OCI-LY1 (cell line): ENCODE measurements around the gene UPF2.

Source experiments
- H2AFZ ChIP-seq: fragments of 200-600 bp; sonication (generic), shearing (Covaris generic); 2 replicates; pipeline ENCODE4 v1.6.0; 2014; ENCODE audit warnings: antibody characterized with exemption, mild to moderate bottlenecking, low read length
- H3F3A ChIP-seq: fragments of 200-600 bp; sonication (generic), shearing (Covaris generic); 2 replicates; pipeline ENCODE4 v1.6.0; 2014; ENCODE audit warnings: mild to moderate bottlenecking, antibody characterized with exemption, low read length, moderate library complexity; ENCODE audit not compliant: insufficient read depth
- H3K27ac ChIP-seq: fragments of 200-600 bp; sonication (generic); 2 replicates; pipeline ENCODE4 v1.5.1; 2014; ENCODE audit warnings: low read length, mixed run types, mild to moderate bottlenecking, low read depth; ENCODE audit not compliant: poor library complexity, severe bottlenecking
- H3K27me3 ChIP-seq: fragments of 200-600 bp; sonication (generic); 2 replicates; pipeline ENCODE4 v1.6.0; 2014; ENCODE audit warnings: antibody characterized with exemption, mild to moderate bottlenecking, low read length, moderate library complexity; ENCODE audit not compliant: insufficient read depth
- H3K36me3 ChIP-seq: fragments of 200-600 bp; sonication (generic); 2 replicates; pipeline ENCODE4 v1.6.1; 2014; ENCODE audit warnings: mild to moderate bottlenecking, antibody characterized with exemption, low read length, moderate library complexity, mixed read lengths; ENCODE audit not compliant: insufficient read depth
- H3K4me1 ChIP-seq: fragments of 200-600 bp; sonication (generic); 2 replicates; pipeline ENCODE4 v1.5.1; 2014; ENCODE audit warnings: mild to moderate bottlenecking, low read length, moderate library complexity; ENCODE audit not compliant: insufficient read depth, severe bottlenecking
- H3K4me2 ChIP-seq: fragments of 200-600 bp; sonication (generic), shearing (Covaris generic); 2 replicates; pipeline ENCODE4 v1.6.1; 2014; ENCODE audit warnings: low read length
- H3K4me3 ChIP-seq: fragments of 200-600 bp; sonication (generic); 2 replicates; pipeline ENCODE4 v1.5.1; 2014; ENCODE audit warnings: low read length, low read depth, mild to moderate bottlenecking, mixed read lengths; ENCODE audit not compliant: poor library complexity, severe bottlenecking
- H3K79me2 ChIP-seq: fragments of 200-600 bp; shearing (Covaris generic); 2 replicates; pipeline ENCODE4 v1.6.1; 2016; ENCODE audit warnings: mixed run types, low read length, mixed read lengths; ENCODE audit not compliant: insufficient read depth
- H3K9ac ChIP-seq: fragments of 200-600 bp; sonication (generic), shearing (Covaris generic); 2 replicates; pipeline ENCODE4 v1.6.1; 2014; ENCODE audit warnings: mild to moderate bottlenecking, low read length, mixed read lengths
- H3K9me2 ChIP-seq: fragments of 200-600 bp; sonication (generic), shearing (Covaris generic); 2 replicates; pipeline ENCODE4 v1.6.1; 2014; ENCODE audit warnings: low read depth, mild to moderate bottlenecking, low read length, mixed read lengths
- H3K9me3 ChIP-seq: fragments of 200-600 bp; shearing (Covaris generic); 2 replicates; pipeline ENCODE4 v1.6.1; 2014; ENCODE audit warnings: low read length, mixed read lengths
- H4K20me1 ChIP-seq: fragments of 200-600 bp; sonication (generic), shearing (Covaris generic); 2 replicates; pipeline ENCODE4 v1.6.0; 2016; ENCODE audit warnings: mild to moderate bottlenecking, low read length; ENCODE audit not compliant: insufficient read depth
- EZH2 ChIP-seq: fragments of 200-600 bp; sonication (generic), shearing (Covaris generic); IDR thresholded peaks from 2 replicates; pipeline ENCODE4 v1.8.0; 2017; ENCODE audit warnings: borderline replicate concordance, mixed run types, mild to moderate bottlenecking, antibody characterized with exemption, low read length, moderate library complexity, mixed read lengths
- TF ChIP-seq, protein P1 (sequence below): fragments of 200-600 bp; sonication (generic), shearing (Covaris generic); IDR thresholded peaks from 2 replicates; pipeline ENCODE4 v1.5.1; 2017; ENCODE audit warnings: mild to moderate bottlenecking, antibody characterized with exemption, low read length, moderate library complexity, mixed read lengths

UPF2 gene

DNA sequence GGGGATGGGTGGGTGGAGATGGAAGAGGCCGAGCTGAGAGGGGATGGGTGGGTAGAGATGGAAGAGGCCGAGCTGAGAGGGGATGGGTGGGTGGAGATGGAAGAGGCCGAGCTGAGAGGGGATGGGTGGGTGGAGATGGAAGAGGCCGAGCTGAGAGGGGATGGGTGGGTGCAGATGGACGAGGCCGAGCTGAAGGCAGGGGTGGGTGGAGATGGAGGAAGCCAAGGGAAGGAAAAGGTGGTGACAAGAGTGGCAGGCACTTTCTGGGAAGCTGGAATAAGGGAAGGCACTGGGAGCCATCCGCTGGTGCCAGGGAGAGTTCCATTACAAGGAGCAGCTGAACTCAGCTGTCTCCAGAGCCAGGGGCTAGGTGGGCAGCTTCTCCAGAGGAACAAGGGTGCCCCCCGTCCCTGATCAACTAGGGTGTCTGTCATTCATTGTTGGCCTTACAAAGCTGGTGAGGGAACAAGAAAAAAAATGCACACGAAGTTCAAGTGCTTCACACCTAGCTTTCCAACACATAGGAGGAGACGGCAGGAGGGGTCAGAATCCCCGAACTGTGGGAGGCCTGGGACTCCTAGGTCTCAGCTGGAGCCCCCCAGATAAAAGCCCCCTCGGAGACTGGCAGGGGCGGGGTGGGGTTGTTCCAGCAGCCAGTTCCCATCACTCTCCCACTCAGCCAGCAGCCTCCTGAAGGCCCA, 157.0 kb downstream of the UPF2 start:
- H4K20me1 ChIP-seq: no peaks in the 10 kb centered on the region
- no peak overlapping the region for H3K9ac ChIP-seq

DNA sequence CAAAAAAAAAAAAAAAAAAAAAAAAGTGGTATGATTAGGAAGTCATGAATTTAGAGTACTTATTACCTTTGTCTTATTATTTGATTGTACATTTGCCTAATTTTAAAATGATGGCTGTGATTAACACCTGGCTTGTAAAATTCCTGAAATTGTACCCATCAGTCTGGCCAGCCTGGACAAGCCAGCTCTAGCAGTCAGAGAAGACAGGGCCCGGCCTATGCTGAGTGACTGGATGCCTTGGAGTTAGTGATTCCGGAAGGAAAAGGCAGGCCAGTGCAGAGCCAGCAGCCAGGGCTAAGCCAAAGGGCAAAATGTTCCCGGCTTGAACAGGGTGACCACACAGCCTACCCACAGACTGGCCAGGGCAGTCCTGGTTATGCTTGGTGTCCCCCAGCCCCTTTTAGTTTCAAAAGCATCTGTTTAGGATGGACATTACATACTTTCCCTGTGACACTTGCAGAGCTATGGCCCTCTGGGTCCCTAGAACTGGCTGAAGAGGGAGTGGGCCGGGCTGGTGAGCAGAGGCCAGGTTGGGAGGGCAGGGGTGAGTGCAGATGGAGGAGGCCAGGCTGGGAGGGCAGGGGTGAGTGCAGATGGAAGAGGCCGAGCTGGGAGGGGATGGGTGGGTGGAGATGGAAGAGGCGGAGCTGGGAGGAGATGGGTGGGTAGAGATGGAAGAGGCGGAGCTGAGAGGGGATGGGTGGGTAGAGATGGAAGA, 157.7 kb downstream of the UPF2 start:
- H3K79me2 ChIP-seq: no peaks in the 10 kb centered on the region
- no peaks in the 10 kb centered on the region for H3K27me3 ChIP-seq
- no peaks in the 10 kb centered on the region for H3K36me3 ChIP-seq
- no peak overlapping the region for H2AFZ ChIP-seq
- no peaks in the 10 kb centered on the region for H3F3A ChIP-seq
- no peak overlapping the region for H3K27ac ChIP-seq
- no peaks in the 10 kb centered on the region for H3K9me3 ChIP-seq
- no peak for TF ChIP-seq EZH2
- TF ChIP-seq, protein P1, sequence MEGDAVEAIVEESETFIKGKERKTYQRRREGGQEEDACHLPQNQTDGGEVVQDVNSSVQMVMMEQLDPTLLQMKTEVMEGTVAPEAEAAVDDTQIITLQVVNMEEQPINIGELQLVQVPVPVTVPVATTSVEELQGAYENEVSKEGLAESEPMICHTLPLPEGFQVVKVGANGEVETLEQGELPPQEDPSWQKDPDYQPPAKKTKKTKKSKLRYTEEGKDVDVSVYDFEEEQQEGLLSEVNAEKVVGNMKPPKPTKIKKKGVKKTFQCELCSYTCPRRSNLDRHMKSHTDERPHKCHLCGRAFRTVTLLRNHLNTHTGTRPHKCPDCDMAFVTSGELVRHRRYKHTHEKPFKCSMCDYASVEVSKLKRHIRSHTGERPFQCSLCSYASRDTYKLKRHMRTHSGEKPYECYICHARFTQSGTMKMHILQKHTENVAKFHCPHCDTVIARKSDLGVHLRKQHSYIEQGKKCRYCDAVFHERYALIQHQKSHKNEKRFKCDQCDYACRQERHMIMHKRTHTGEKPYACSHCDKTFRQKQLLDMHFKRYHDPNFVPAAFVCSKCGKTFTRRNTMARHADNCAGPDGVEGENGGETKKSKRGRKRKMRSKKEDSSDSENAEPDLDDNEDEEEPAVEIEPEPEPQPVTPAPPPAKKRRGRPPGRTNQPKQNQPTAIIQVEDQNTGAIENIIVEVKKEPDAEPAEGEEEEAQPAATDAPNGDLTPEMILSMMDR: no peak
- no peaks in the 10 kb centered on the region for H3K9me2 ChIP-seq
- no peaks in the 10 kb centered on the region for H3K4me1 ChIP-seq
- H3K4me3 ChIP-seq: no peak overlapping the region
- no peak overlapping the region for H3K9ac ChIP-seq
- H4K20me1 ChIP-seq: no peaks in the 10 kb centered on the region
- no peak overlapping the region for H3K4me2 ChIP-seq

More for the DNA sequence above, 157.0 kb downstream of the UPF2 start:
- H3K4me1 ChIP-seq: no peaks in the 10 kb centered on the region
- no peaks in the 10 kb centered on the region for H3K36me3 ChIP-seq
- no peak overlapping the region for H3K4me2 ChIP-seq
- no peak overlapping the region for H3K27ac ChIP-seq
- H3K9me3 ChIP-seq: no peaks in the 10 kb centered on the region
- no peak for TF ChIP-seq EZH2
- TF ChIP-seq, protein P1: no peak
- no peak overlapping the region for H2AFZ ChIP-seq
- H3F3A ChIP-seq: no peaks in the 10 kb centered on the region
- H3K27me3 ChIP-seq: no peaks in the 10 kb centered on the region
- no peak overlapping the region for H3K4me3 ChIP-seq
- no peaks in the 10 kb centered on the region for H3K9me2 ChIP-seq
- no peaks in the 10 kb centered on the region for H3K79me2 ChIP-seq

DNA sequence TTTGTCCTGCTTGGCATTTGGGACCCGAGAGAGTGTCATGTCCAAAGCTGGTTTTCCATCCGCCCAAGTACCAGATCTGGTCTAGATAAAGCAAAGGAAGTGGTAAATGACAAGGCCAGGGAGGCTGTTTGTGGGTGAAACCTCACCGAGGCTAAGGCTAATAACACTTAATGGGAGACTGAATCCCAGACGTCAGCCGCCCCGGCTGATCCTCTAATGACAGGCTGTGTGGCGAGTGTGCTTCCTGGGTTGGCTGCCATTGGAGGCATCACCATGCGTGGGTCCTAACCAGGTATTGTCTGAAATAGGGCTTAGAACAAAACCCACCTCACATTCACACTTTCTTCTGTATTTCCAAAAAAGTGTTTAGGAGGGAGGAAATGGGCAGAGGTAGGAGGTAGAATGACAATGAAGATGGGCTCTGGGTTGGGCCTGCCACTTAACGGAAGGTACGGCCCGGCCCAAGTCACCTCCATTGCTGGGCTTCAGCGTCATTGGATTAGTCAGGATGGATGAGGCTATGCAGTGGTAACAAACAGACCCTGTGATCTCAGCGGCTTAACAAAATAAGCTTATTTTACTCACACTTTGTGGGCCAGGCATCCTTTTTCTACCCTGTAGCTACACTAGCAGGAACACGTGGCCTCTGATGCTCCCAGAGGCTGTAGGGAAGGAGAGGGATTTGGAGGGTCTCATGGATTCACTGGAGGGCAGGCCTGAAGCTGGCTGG, 159.8 kb downstream of the UPF2 start:
- no peak overlapping the region for H2AFZ ChIP-seq
- H3K9me3 ChIP-seq: no peaks in the 10 kb centered on the region
- no peaks in the 10 kb centered on the region; the same call in 1 of the 2 replicates for H3K27me3 ChIP-seq
- no peak overlapping the region for H3K9ac ChIP-seq
- no peaks in the 10 kb centered on the region for H3K9me2 ChIP-seq
- no peaks in the 10 kb centered on the region for H4K20me1 ChIP-seq
- no peak overlapping the region for H3K4me2 ChIP-seq
- H3K4me3 ChIP-seq: no peak overlapping the region
- H3K27ac ChIP-seq: no peak overlapping the region
- no peak for TF ChIP-seq EZH2
- no peaks in the 10 kb centered on the region for H3K36me3 ChIP-seq
- no peaks in the 10 kb centered on the region for H3K4me1 ChIP-seq
- no peaks in the 10 kb centered on the region for H3K79me2 ChIP-seq
- no peaks in the 10 kb centered on the region for H3F3A ChIP-seq
